CD4-positive, alpha-beta memory T cell (primary cell): ENCODE measurements around the gene PRR15L. TPM values are rescaled to one million over a fixed set of nuclear protein-coding genes. Genes with fewer than 3 reads are reported as not detected.
A peak's percentile ranks its signal among the peaks of the same experiment; 100 is the strongest.

Source experiments
- CTCF ChIA-PET: fragments of 350-600 bp; sonication (Branson Sonifier 250); formaldehyde crosslinking; loops from one replicate; lab custom pipeline; 2021; ENCODE audit warnings: inconsistent platforms; ENCODE audit not compliant: partially characterized antibody; lab: Charles Lee
- POLR2A ChIA-PET: fragments of 350-600 bp; sonication (Branson Sonifier 250); formaldehyde crosslinking; loops from one replicate; lab custom pipeline; 2021; ENCODE audit not compliant: partially characterized antibody; lab: Charles Lee
- DNase-seq, 5 donors: peaks; one replicate each; pipeline versions ENCODE4 v3.0.0 to v3.0.0-alpha.2; 2020 to 2022; ENCODE audit warnings: mixed read lengths in 1 of 5
- H3K27ac ChIP-seq: one replicate; pipeline ENCODE4 v1.7.0; 2013; ENCODE audit warnings: low read depth, low read length
- H3K27me3 ChIP-seq: 2 replicates; pipeline ENCODE4 v1.7.0; 2013; ENCODE audit warnings: mild to moderate bottlenecking, low read length, moderate library complexity; ENCODE audit not compliant: insufficient read depth
- H3K36me3 ChIP-seq: 2 replicates; pipeline ENCODE4 v1.7.0; 2013; ENCODE audit warnings: mild to moderate bottlenecking, low read length, moderate library complexity; ENCODE audit not compliant: insufficient read depth
- H3K4me1 ChIP-seq: 2 replicates; pipeline ENCODE4 v1.7.0; 2013; ENCODE audit warnings: mild to moderate bottlenecking, low read length, moderate library complexity; ENCODE audit not compliant: insufficient read depth
- H3K4me3 ChIP-seq, 2 donors: one replicate each; pipeline ENCODE4 v1.7.0; 2013; ENCODE audit warnings: low read length in 2 of 2, mild to moderate bottlenecking in 1 of 2
- H3K9me3 ChIP-seq, 2 donors: one replicate each; pipeline ENCODE4 v1.7.0; 2013; ENCODE audit warnings: low read length in 2 of 2, control low read depth in 1 of 2; ENCODE audit not compliant: control insufficient read depth in 1 of 2
- H3K27ac Mint-ChIP-seq, 7 donors: one replicate each; pipeline ENCODE4 v1.8.0; 2020 to 2021; ENCODE audit warnings: mixed read lengths in 7 of 7, mild to moderate bottlenecking in 6 of 7, inconsistent platforms in 3 of 7, moderate library complexity in 3 of 7
- H3K27me3 Mint-ChIP-seq, 2 donors: one replicate each; pipeline ENCODE4 v1.8.0; 2020 to 2021; ENCODE audit warnings: mixed read lengths in 2 of 2
- H3K36me3 Mint-ChIP-seq, 2 donors: one replicate each; pipeline ENCODE4 v1.8.0; 2020 to 2021; ENCODE audit warnings: mixed read lengths in 2 of 2, inconsistent platforms in 1 of 2, mild to moderate bottlenecking in 1 of 2
- H3K4me1 Mint-ChIP-seq, 4 donors: one replicate each; pipeline ENCODE4 v1.8.0; 2020 to 2021; ENCODE audit warnings: mixed read lengths in 4 of 4, mild to moderate bottlenecking in 1 of 4
- H3K4me3 Mint-ChIP-seq, 8 donors: one replicate each; pipeline ENCODE4 v1.8.0; 2020 to 2021; ENCODE audit warnings: mixed read lengths in 8 of 8, mild to moderate bottlenecking in 7 of 8, moderate library complexity in 6 of 8, inconsistent platforms in 3 of 8
- H3K9me3 Mint-ChIP-seq, 8 donors: one replicate each; pipeline ENCODE4 v1.8.0; 2020 to 2021; ENCODE audit warnings: mixed read lengths in 8 of 8, mild to moderate bottlenecking in 5 of 8, inconsistent platforms in 3 of 8, moderate library complexity in 1 of 8
- intact Hi-C: fragments of 100-400 bp; cut with micrococcal nuclease; formaldehyde crosslinking; loops from one replicate; pipeline ENCODE4 v1.15.1; 2023
- polyA plus RNA-seq, 2 donors: library from polyadenylated mRNA; unstranded; fragments of 300-500 nt; fragmentation: Illumina TruSeq; gene quantifications; one replicate each; pipeline ENCODE4 v1.2.3, GENCODE V29; 2021
- total RNA-seq, 2 experiments: library from RNA; stranded (reverse); gene quantifications; one replicate each; pipeline ENCODE4 v1.2.3, GENCODE V29; 2021

The PRR15L gene
- total and polyA plus RNA-seq, 4 experiments from 2014 or later = 0.11 TPM; not detected in 3

GRCh38 chr17:47994724-47995123, 37.0 kb upstream of the PRR15L start:
- H3K27me3 Mint-ChIP-seq = peaks cover 0 to 5% of the 10 kb centered on the region in 2 donors
- Histone ChIP-seq H3K9me3 (no peaks in the 10 kb centered on the region), H3K27me3 (no peaks in the 10 kb centered on the region), H3K36me3 (no peaks in the 10 kb centered on the region), H3K4me1 (no peaks in the 10 kb centered on the region), H3K4me3 (no peak overlapping the region), H3K27ac (no peak overlapping the region)
- no peak overlapping the region for H3K4me3 Mint-ChIP-seq
- no peak overlapping the region for H3K27ac Mint-ChIP-seq
- H3K4me1 Mint-ChIP-seq = peaks cover 0 to 7% (median 2%) of the 10 kb centered on the region in 4 donors
- no peak for DNase-seq
- CTCF ChIA-PET = interaction anchor here (1.5 kb wide), 1 partner anchor 16 kb away, joined by 3 read pairs; no protein-coding TSS in a partner anchor
- no peaks in the 10 kb centered on the region for H3K9me3 Mint-ChIP-seq
- POLR2A ChIA-PET = no interaction called here
- intact Hi-C loops = no loop called here
- H3K36me3 Mint-ChIP-seq = no peaks in the 10 kb centered on the region

GRCh38 chr17:47993964-47994363, 36.3 kb upstream of the PRR15L start:
- Histone ChIP-seq H3K4me1 (no peaks in the 10 kb centered on the region), H3K9me3 (no peaks in the 10 kb centered on the region), H3K27ac (no peak overlapping the region), H3K4me3 (no peak overlapping the region), H3K27me3 (no peaks in the 10 kb centered on the region), H3K36me3 (no peaks in the 10 kb centered on the region)
- peaks cover 0 to 11% (median 3%) of the 10 kb centered on the region in 4 donors for H3K4me1 Mint-ChIP-seq
- CTCF ChIA-PET = interaction anchor here (1.5 kb wide), 2 partner anchors 15 to 23 kb away, joined by 3 to 4 read pairs; partner anchors contain the start of gene CDK5RAP3
- POLR2A ChIA-PET = no interaction called here
- peaks cover 0 to 5% of the 10 kb centered on the region in 2 donors for H3K27me3 Mint-ChIP-seq
- H3K36me3 Mint-ChIP-seq = no peaks in the 10 kb centered on the region
- no peaks in the 10 kb centered on the region for H3K9me3 Mint-ChIP-seq
- intact Hi-C loops = no loop called here
- H3K27ac Mint-ChIP-seq = no peak overlapping the region
- H3K4me3 Mint-ChIP-seq = no peak overlapping the region
- no peak for DNase-seq

GRCh38 chr17:47993031-47993564, 35.4 kb upstream of the PRR15L start:
- H3K27ac Mint-ChIP-seq = no peak overlapping the region
- intact Hi-C loops = no loop called here
- no peak overlapping the region for H3K4me3 Mint-ChIP-seq
- H3K4me1 Mint-ChIP-seq = peaks cover 0 to 12% (median 3%) of the 10 kb centered on the region in 4 donors
- POLR2A ChIA-PET = no interaction called here
- no peaks in the 10 kb centered on the region for H3K36me3 ChIP-seq
- no peaks in the 10 kb centered on the region for H3K4me1 ChIP-seq
- H3K9me3 ChIP-seq = no peaks in the 10 kb centered on the region
- H3K27ac ChIP-seq = no peak overlapping the region
- H3K27me3 ChIP-seq = no peaks in the 10 kb centered on the region
- no peaks in the 10 kb centered on the region for H3K9me3 Mint-ChIP-seq
- CTCF ChIA-PET = interaction anchor here (1.5 kb wide), 2 partner anchors 15 to 22 kb away, joined by 3 to 4 read pairs; partner anchors contain the start of gene CDK5RAP3
- no peak overlapping the region for H3K4me3 ChIP-seq
- no peaks in the 10 kb centered on the region for H3K36me3 Mint-ChIP-seq
- no peak for DNase-seq
- peaks cover 0 to 5% of the 10 kb centered on the region in 2 donors for H3K27me3 Mint-ChIP-seq

GRCh38 chr17:47992216-47992615, 34.5 kb upstream of the PRR15L start:
- H3K4me3 ChIP-seq = no peak overlapping the region
- Mint-ChIP-seq H3K4me1 (peaks cover 0 to 12% (median 3%) of the 10 kb centered on the region in 4 donors), H3K27me3 (peaks cover 0 to 5% of the 10 kb centered on the region in 2 donors), H3K36me3 (no peaks in the 10 kb centered on the region), H3K27ac (no peak overlapping the region), H3K4me3 (no peak overlapping the region), H3K9me3 (no peaks in the 10 kb centered on the region)
- H3K27me3 ChIP-seq = no peaks in the 10 kb centered on the region
- DNase-seq = no peak
- ChIA-PET POLR2A (no interaction called here), CTCF (no interaction called here)
- no peaks in the 10 kb centered on the region for H3K9me3 ChIP-seq
- no peak overlapping the region for H3K27ac ChIP-seq
- H3K36me3 ChIP-seq = no peaks in the 10 kb centered on the region
- intact Hi-C loops = no loop called here
- H3K4me1 ChIP-seq = no peaks in the 10 kb centered on the region

GRCh38 chr17:47990962-47991731, 33.5 kb upstream of the PRR15L start:
- H3K27ac Mint-ChIP-seq = no peak overlapping the region
- no peaks in the 10 kb centered on the region for H3K36me3 Mint-ChIP-seq
- H3K27ac ChIP-seq = no peak overlapping the region
- H3K36me3 ChIP-seq = no peaks in the 10 kb centered on the region
- intact Hi-C loops = no loop called here
- CTCF ChIA-PET = interaction anchor here (1.1 kb wide), 1 partner anchor 44 kb away, joined by 3 read pairs; no protein-coding TSS in a partner anchor
- no peak for DNase-seq
- no peak overlapping the region for H3K4me3 ChIP-seq
- no peaks in the 10 kb centered on the region for H3K27me3 ChIP-seq
- H3K9me3 ChIP-seq = no peaks in the 10 kb centered on the region
- no peaks in the 10 kb centered on the region for H3K9me3 Mint-ChIP-seq
- H3K4me3 Mint-ChIP-seq = no peak overlapping the region
- POLR2A ChIA-PET = no interaction called here
- no peaks in the 10 kb centered on the region for H3K4me1 ChIP-seq
- H3K4me1 Mint-ChIP-seq = peaks cover 0 to 12% (median 3%) of the 10 kb centered on the region in 4 donors
- H3K27me3 Mint-ChIP-seq = peaks cover 0 to 2% of the 10 kb centered on the region in 2 donors

- no peaks in the 10 kb centered on the region for H3K27me3 ChIP-seq
- Mint-ChIP-seq H3K27ac (no peak overlapping the region), H3K36me3 (peaks cover 0 to 3% of the 10 kb centered on the region in 2 donors), H3K4me3 (no peak overlapping the region), H3K9me3 (no peaks in the 10 kb centered on the region), H3K27me3 (peaks cover 0 to 2% of the 10 kb centered on the region in 2 donors), H3K4me1 (peaks cover 0 to 12% (median 3%) of the 10 kb centered on the region in 4 donors)
- DNase-seq = no peak
- POLR2A ChIA-PET = no interaction called here
- no peaks in the 10 kb centered on the region for H3K36me3 ChIP-seq
- no peak overlapping the region for H3K27ac ChIP-seq
- H3K4me1 ChIP-seq = no peaks in the 10 kb centered on the region
- intact Hi-C loops = no loop called here
- CTCF ChIA-PET = interaction anchor here (2.4 kb wide), 1 partner anchor 19 kb away, joined by 7 read pairs; the partner anchor contains the start of gene CDK5RAP3
- H3K4me3 ChIP-seq = no peak overlapping the region
- H3K9me3 ChIP-seq = no peaks in the 10 kb centered on the region
Measured at GRCh38 chr17:47989700-47990099, 32.0 kb upstream of the PRR15L start.

GRCh38 chr17:47989159-47989558, 31.5 kb upstream of the PRR15L start:
- H3K36me3 ChIP-seq = no peaks in the 10 kb centered on the region
- H3K4me1 ChIP-seq = no peaks in the 10 kb centered on the region
- Mint-ChIP-seq H3K36me3 (peaks cover 0 to 6% of the 10 kb centered on the region in 2 donors), H3K4me1 (peaks cover 0 to 12% (median 3%) of the 10 kb centered on the region in 4 donors), H3K27me3 (no peaks in the 10 kb centered on the region), H3K27ac (peak overlapping the region in 1 of 7 donors; percentile 19), H3K4me3 (no peak overlapping the region), H3K9me3 (no peaks in the 10 kb centered on the region)
- no peak for DNase-seq
- H3K27me3 ChIP-seq = no peaks in the 10 kb centered on the region
- H3K9me3 ChIP-seq = no peaks in the 10 kb centered on the region
- intact Hi-C loops = no loop called here
- ChIA-PET POLR2A (no interaction called here), CTCF (interaction anchor here (0.8 to 2.4 kb wide), 2 partner anchors 18 to 143 kb away, joined by 3 to 7 read pairs; partner anchors contain the start of gene CDK5RAP3)
- H3K27ac ChIP-seq = no peak overlapping the region
- H3K4me3 ChIP-seq = no peak overlapping the region
